ENCODE results near the gene BATF3. TPM values are rescaled to one million over a fixed set of nuclear protein-coding genes. Genes with fewer than 3 reads are reported as not detected.
"Not testable (repeated sequence)": the region's sequence is repeated elsewhere in the genome, so short reads cannot be mapped to it uniquely, and the experiment has no call there.

The BATF3 gene
- total RNA-seq, 4 donors from 2014 or later: 0.38 to 5.1 TPM; not detected in 2

- intact Hi-C loops (cut with DNase I; ENCODE audit: low total_unique reads) (loop anchor here (1.0 to 10.0 kb wide), 2 partner anchors 117 to 329 kb away; no protein-coding TSS in a partner anchor), in situ Hi-C loops (cut with MboI; ENCODE audit: low sequenced_read_pairs in 4 of 4) (loop anchor here in 1 of 4 donors (10.0 to 25.0 kb wide), 2 partner anchors 129 to 322 kb away; partner anchors contain the start of genes NSL1 and TATDN3)
- peak; percentile 88 to 96 for ATAC-seq
- H3K27ac ChIP-seq: peak overlapping the region; percentile 39 to 74 (median 66)
- H3K27me3 ChIP-seq: no peaks in the 10 kb centered on the region
- peaks cover 0 to 23% of the 10 kb centered on the region in 2 donors for H3K4me1 ChIP-seq
- no peaks in the 10 kb centered on the region for H3K9me3 ChIP-seq
- H3K36me3 ChIP-seq: no peaks in the 10 kb centered on the region
- peak; percentile 31 to 64 for DNase-seq
- peak; percentile 83 to 92 (median 87) for TF ChIP-seq CTCF (IDR thresholded peaks at IDR 0.05 in 4 of 5, conservative IDR thresholded peaks at IDR 0.05 in 1 of 5)
- no peak for TF ChIP-seq POLR2A (IDR thresholded peaks at IDR 0.05)
- H3K4me3 ChIP-seq: peak overlapping the region; percentile 61 to 73 (median 66)
Observed at GRCh38 chr1:212665241-212666115, 34.2 kb downstream of the BATF3 start.

GRCh38 chr1:212664409-212665199 lies 35.0 kb downstream of the BATF3 start:
- in situ Hi-C loops (cut with MboI; ENCODE audit: low sequenced_read_pairs in 4 of 4) (loop anchor here in 1 of 4 donors (10.0 to 25.0 kb wide), 2 partner anchors 130 to 323 kb away; partner anchors contain the start of genes NSL1 and TATDN3), intact Hi-C loops (cut with DNase I; ENCODE audit: low total_unique reads) (loop anchor here (1.0 to 10.0 kb wide), 2 partner anchors 118 to 330 kb away; no protein-coding TSS in a partner anchor)
- H3K36me3 ChIP-seq: no peaks in the 10 kb centered on the region
- no peaks in the 10 kb centered on the region for H3K27me3 ChIP-seq
- ATAC-seq (no peak), DNase-seq (no peak)
- H3K4me1 ChIP-seq: peaks cover 0 to 23% of the 10 kb centered on the region in 2 donors
- no peaks in the 10 kb centered on the region for H3K9me3 ChIP-seq
- H3K4me3 ChIP-seq: no peak overlapping the region
- no peak for TF ChIP-seq POLR2A (IDR thresholded peaks at IDR 0.05)
- no peak for TF ChIP-seq CTCF (IDR thresholded peaks at IDR 0.05 in 4 of 5, conservative IDR thresholded peaks at IDR 0.05 in 1 of 5)
- peak overlapping the region in 1 of 4 donors; percentile 67 for H3K27ac ChIP-seq

- H3K4me3 ChIP-seq; H3K36me3 ChIP-seq; H3K9me3 ChIP-seq; ATAC-seq; H3K27ac ChIP-seq; intact Hi-C loops (cut with DNase I; ENCODE audit: low total_unique reads); DNase-seq; H3K4me1 ChIP-seq; H3K27me3 ChIP-seq: not testable (repeated sequence)
- in situ Hi-C loops (cut with MboI; ENCODE audit: low sequenced_read_pairs in 4 of 4): loop anchor here in 1 of 4 donors (25.0 kb wide), 1 partner anchor 329 kb away; no protein-coding TSS in a partner anchor
Observed at GRCh38 chr1:212658250-212658649, 41.4 kb downstream of the BATF3 start.

GRCh38 chr1:212656730-212657129 lies 42.9 kb downstream of the BATF3 start:
- in situ Hi-C loops (cut with MboI; ENCODE audit: low sequenced_read_pairs in 4 of 4): loop anchor here in 1 of 4 donors (25.0 kb wide), 1 partner anchor 331 kb away; no protein-coding TSS in a partner anchor
- H3K9me3 ChIP-seq: no peaks in the 10 kb centered on the region
- ATAC-seq: no peak

More at GRCh38 chr1:212656730-212657129, 42.9 kb downstream of the BATF3 start:
- H3K4me3 ChIP-seq: no peak overlapping the region
- H3K27ac ChIP-seq: no peak overlapping the region
- H3K36me3 ChIP-seq: no peaks in the 10 kb centered on the region
- DNase-seq: no peak
- intact Hi-C loops (cut with DNase I; ENCODE audit: low total_unique reads): no loop called here
- TF ChIP-seq CTCF (IDR thresholded peaks at IDR 0.05 in 4 of 5, conservative IDR thresholded peaks at IDR 0.05 in 1 of 5): no peak
- no peak for TF ChIP-seq POLR2A (IDR thresholded peaks at IDR 0.05)
- no peaks in the 10 kb centered on the region for H3K4me1 ChIP-seq
- H3K27me3 ChIP-seq: no peaks in the 10 kb centered on the region

All from gastrocnemius medialis (tissue), 4 donors.